ENCODE results near the gene EFNA2. TPM values are rescaled to one million over a fixed set of nuclear protein-coding genes. Genes with fewer than 3 reads are reported as not detected.

The EFNA2 gene
- total and polyA plus RNA-seq, 8 donors: 0.15 to 21.1 (median 0.55) TPM; not detected in 5

GRCh38 chr19:1296078-1296477 is 10.4 kb downstream of the EFNA2 start:
- H3K27ac ChIP-seq: no peak overlapping the region
- TF ChIP-seq CTCF (IDR thresholded peaks at IDR 0.05): no peak
- no peak for TF ChIP-seq POLR2A (IDR thresholded peaks at IDR 0.05)
- TF ChIP-seq POLR2AphosphoS5 (IDR thresholded peaks at IDR 0.05): no peak
- no peak for TF ChIP-seq EP300 (IDR thresholded peaks at IDR 0.05)
- H3K4me1 ChIP-seq: peaks cover 8 to 22% (median 16%) of the 10 kb centered on the region in 4 donors
- WGBS, 5 donors: 68 to 79% (median 76%) methylated on average over 3 to 13 of the region's 13 CpGs
- intact Hi-C loops (cut with DNase I; ENCODE audit: low total_unique reads): no loop called here
- DNase-seq: no peak
- H3K27me3 ChIP-seq: peaks cover 10 to 63% (median 59%) of the 10 kb centered on the region in 3 donors
- H3K9me3 ChIP-seq: no peaks in the 10 kb centered on the region
- no peaks in the 10 kb centered on the region for H3K36me3 ChIP-seq
- peak overlapping the region in 1 of 4 donors; percentile 24 for H3K4me3 ChIP-seq

- Histone ChIP-seq H3K4me1 (peaks cover 8 to 15% (median 13%) of the 10 kb centered on the region in 4 donors), H3K27ac (no peak overlapping the region), H3K9me3 (no peaks in the 10 kb centered on the region), H3K36me3 (no peaks in the 10 kb centered on the region), H3K27me3 (peaks cover 10 to 57% (median 53%) of the 10 kb centered on the region in 3 donors), H3K4me3 (no peak overlapping the region)
- TF ChIP-seq CTCF (IDR thresholded peaks at IDR 0.05) (no peak), POLR2AphosphoS5 (IDR thresholded peaks at IDR 0.05) (no peak), POLR2A (IDR thresholded peaks at IDR 0.05) (no peak), EP300 (IDR thresholded peaks at IDR 0.05) (no peak)
- intact Hi-C loops (cut with DNase I; ENCODE audit: low total_unique reads): no loop called here
- DNase-seq: no peak
- 84 to 91% (median 89%) methylated on average over 16 to 24 of the region's 24 CpGs for WGBS, 5 donors
Measured at GRCh38 chr19:1296575-1297271, 11.1 kb downstream of the EFNA2 start.

GRCh38 chr19:1298235-1298634 is 12.6 kb downstream of the EFNA2 start:
- no peak for TF ChIP-seq POLR2A (IDR thresholded peaks at IDR 0.05)
- TF ChIP-seq POLR2AphosphoS5 (IDR thresholded peaks at IDR 0.05): no peak
- TF ChIP-seq CTCF (IDR thresholded peaks at IDR 0.05): no peak
- TF ChIP-seq EP300 (IDR thresholded peaks at IDR 0.05): no peak
- peaks cover 6 to 42% (median 38%) of the 10 kb centered on the region in 3 donors for H3K27me3 ChIP-seq
- no peak overlapping the region for H3K4me3 ChIP-seq
- H3K27ac ChIP-seq: no peak overlapping the region
- intact Hi-C loops (cut with DNase I; ENCODE audit: low total_unique reads): no loop called here
- 73 to 94% (median 89%) methylated on average over 8 of the region's 8 CpGs for WGBS, 5 donors
- H3K36me3 ChIP-seq: no peaks in the 10 kb centered on the region
- peaks cover 8 to 12% (median 11%) of the 10 kb centered on the region in 4 donors for H3K4me1 ChIP-seq
- no peaks in the 10 kb centered on the region for H3K9me3 ChIP-seq
- DNase-seq: no peak

- DNase-seq: no peak
- intact Hi-C loops (cut with DNase I; ENCODE audit: low total_unique reads): no loop called here
- Histone ChIP-seq H3K27me3 (peaks cover 5 to 26% (median 22%) of the 10 kb centered on the region in 3 donors), H3K4me1 (peaks cover 8 to 19% (median 12%) of the 10 kb centered on the region in 4 donors), H3K4me3 (no peak overlapping the region), H3K9me3 (no peaks in the 10 kb centered on the region), H3K36me3 (no peaks in the 10 kb centered on the region), H3K27ac (no peak overlapping the region)
- 74 to 86% (median 80%) methylated on average over 28 to 34 of the region's 34 CpGs for WGBS, 5 donors
- TF ChIP-seq POLR2A (IDR thresholded peaks at IDR 0.05) (no peak), CTCF (IDR thresholded peaks at IDR 0.05) (no peak), POLR2AphosphoS5 (IDR thresholded peaks at IDR 0.05) (no peak), EP300 (IDR thresholded peaks at IDR 0.05) (no peak)
Measured at GRCh38 chr19:1299801-1300200, 14.1 kb downstream of the EFNA2 start.

Data from stomach (tissue), 9 donors.